ENCODE results near the gene BTNL9.

The BTNL9 gene

DNA sequence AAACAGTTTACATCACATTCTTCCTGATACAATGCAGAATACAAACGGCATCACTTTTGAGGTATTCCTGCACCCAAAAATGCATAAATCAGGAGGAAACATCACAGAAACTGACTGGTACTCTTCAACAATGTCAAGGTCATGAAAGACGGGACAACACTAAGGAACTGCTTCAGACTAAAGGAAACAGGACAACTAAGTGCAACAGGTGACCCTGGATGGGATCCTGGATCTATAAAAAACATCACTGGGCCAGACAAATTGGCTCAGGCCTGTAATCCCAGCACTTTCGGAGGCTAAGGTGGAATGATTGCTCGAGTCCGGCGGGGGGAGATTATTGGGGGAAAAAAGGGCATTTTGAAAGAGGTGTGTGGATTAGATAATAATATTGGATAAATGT lies 22.6 kb downstream of the BTNL9 start:
- no peak overlapping the region for H3K4me3 ChIP-seq (replicated peaks; ENCODE audit: low read depth, low read length)
- no peak for DNase-seq (ENCODE audit: low read depth)
- TF ChIP-seq, protein P1, sequence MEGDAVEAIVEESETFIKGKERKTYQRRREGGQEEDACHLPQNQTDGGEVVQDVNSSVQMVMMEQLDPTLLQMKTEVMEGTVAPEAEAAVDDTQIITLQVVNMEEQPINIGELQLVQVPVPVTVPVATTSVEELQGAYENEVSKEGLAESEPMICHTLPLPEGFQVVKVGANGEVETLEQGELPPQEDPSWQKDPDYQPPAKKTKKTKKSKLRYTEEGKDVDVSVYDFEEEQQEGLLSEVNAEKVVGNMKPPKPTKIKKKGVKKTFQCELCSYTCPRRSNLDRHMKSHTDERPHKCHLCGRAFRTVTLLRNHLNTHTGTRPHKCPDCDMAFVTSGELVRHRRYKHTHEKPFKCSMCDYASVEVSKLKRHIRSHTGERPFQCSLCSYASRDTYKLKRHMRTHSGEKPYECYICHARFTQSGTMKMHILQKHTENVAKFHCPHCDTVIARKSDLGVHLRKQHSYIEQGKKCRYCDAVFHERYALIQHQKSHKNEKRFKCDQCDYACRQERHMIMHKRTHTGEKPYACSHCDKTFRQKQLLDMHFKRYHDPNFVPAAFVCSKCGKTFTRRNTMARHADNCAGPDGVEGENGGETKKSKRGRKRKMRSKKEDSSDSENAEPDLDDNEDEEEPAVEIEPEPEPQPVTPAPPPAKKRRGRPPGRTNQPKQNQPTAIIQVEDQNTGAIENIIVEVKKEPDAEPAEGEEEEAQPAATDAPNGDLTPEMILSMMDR (IDR thresholded peaks at IDR 0.05; ENCODE audit: low read length, missing control alignments) = no peak

- no peak for DNase-seq (ENCODE audit: low read depth)
- H3K4me3 ChIP-seq (replicated peaks; ENCODE audit: low read depth, low read length) = no peak overlapping the region
- TF ChIP-seq, protein P1 (IDR thresholded peaks at IDR 0.05; ENCODE audit: low read length, missing control alignments) = no peak
Measured at GRCh38 chr5:181063514-181063913, 23.4 kb downstream of the BTNL9 start.

DNA sequence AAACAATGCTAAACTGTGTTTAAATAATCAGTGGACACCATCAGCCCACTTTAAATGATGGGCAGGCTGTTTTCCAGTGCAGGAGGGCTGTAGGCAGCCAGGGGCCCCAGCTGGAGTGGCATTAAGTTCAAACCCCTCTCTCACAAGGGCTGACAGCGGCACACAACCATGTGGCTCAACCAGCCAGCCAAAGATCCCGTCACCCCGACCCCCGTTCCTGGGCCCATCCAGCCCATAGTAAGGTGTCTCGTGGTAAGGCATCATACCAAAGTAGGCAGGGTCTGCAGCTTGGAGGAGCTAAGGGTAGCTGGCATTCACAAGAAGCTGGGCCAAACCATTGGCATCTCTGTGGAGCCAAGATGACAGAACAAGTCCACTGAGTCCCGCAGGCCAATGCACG lies 24.9 kb downstream of the BTNL9 start:
- TF ChIP-seq, protein P1 (IDR thresholded peaks at IDR 0.05; ENCODE audit: low read length, missing control alignments) = no peak
- no peak overlapping the region for H3K4me3 ChIP-seq (replicated peaks; ENCODE audit: low read depth, low read length)
- DNase-seq (ENCODE audit: low read depth) = no peak

DNA sequence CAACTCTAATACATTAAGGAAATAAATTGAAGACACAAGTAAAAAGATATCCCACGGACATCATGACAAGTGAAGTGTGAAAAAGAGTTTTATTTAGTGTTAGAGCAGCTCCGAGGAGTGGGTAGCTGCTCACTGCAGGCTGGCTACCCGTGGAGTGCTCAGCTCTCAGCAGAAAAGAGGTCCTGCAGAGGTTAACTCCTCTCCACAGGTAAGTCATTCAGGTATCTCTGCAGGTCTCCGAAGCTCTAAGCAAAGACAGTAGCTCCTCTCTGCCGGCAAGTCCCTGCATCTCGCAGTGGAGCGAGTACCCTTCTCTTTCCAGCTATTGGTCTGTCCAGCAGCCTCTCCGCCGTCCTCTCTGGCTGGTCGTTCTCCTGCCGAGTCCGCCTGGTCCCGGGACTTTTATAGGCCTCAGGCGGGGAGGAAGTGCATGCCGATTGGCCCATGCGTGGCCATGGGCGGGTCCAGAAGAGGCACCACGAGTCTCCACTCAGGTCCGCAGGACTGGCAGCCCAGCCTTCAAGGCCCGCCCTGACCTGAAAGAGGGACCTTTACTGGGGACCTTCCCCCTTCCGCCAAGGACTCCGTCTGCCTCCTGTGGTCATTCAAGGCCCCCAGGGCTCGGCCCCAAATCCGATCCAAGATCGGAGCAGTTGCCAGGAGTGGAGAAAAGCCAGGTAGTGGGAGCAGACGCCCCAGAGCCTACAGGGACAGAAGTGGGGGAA lies 29.9 kb downstream of the BTNL9 start:
- DNase-seq (ENCODE audit: low read depth) = no peak
- TF ChIP-seq, protein P1 (IDR thresholded peaks at IDR 0.05; ENCODE audit: low read length, missing control alignments) = no peak
- no peak overlapping the region for H3K4me3 ChIP-seq (replicated peaks; ENCODE audit: low read depth, low read length)

GRCh38 chr5:181070523-181070922 lies 30.5 kb downstream of the BTNL9 start:
- no peak overlapping the region for H3K4me3 ChIP-seq (replicated peaks; ENCODE audit: low read depth, low read length)
- TF ChIP-seq, protein P1 (IDR thresholded peaks at IDR 0.05; ENCODE audit: low read length, missing control alignments) = no peak
- DNase-seq (ENCODE audit: low read depth) = no peak

DNA sequence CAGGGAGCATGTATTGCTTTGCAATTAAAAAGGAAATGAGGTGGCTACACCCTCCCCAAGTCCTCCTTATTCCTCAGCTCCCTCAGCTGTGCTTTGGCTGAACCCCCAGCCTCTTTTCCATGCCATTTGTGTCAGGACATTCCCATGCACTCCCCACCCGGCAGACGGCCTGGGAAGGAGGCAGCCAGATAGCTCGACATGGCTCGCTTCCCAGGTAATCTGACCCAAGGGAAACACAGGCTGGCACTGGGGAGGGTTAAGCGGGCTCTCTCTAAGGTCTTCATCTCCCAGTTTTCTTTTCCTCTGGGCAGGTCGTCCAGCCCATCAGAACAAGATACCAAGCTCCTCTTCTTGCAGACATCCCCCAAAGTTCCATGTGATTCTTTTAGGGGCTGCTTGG lies 31.2 kb downstream of the BTNL9 start:
- TF ChIP-seq, protein P1 (IDR thresholded peaks at IDR 0.05; ENCODE audit: low read length, missing control alignments) = no peak
- H3K4me3 ChIP-seq (replicated peaks; ENCODE audit: low read depth, low read length) = no peak overlapping the region
- DNase-seq (ENCODE audit: low read depth) = no peak

DNA sequence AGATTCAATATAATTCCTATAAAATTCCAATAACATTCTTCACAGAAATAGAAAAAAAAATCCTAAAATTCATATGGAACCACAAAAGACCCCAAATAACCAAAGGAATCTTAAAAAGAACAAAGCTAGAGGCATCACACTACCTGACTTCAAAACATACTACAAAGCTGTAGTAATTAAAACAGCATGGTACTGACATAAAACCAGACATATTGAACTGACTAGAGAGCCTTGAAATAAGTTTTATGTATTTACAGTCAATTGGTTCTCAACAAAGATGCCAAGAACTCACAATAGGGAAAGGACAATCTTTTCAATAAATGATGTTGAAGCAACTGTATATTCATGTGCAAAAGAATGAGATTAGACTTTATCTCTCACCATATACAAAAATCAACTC lies 36.9 kb downstream of the BTNL9 start:
- TF ChIP-seq, protein P1 (IDR thresholded peaks at IDR 0.05; ENCODE audit: low read length, missing control alignments) = no peak
- H3K4me3 ChIP-seq (replicated peaks; ENCODE audit: low read depth, low read length) = no peak overlapping the region
- DNase-seq (ENCODE audit: low read depth) = no peak

All from fibroblast of pulmonary artery (primary cell).